ENCODE data around the gene ESYT3.

Gene ESYT3

DNA sequence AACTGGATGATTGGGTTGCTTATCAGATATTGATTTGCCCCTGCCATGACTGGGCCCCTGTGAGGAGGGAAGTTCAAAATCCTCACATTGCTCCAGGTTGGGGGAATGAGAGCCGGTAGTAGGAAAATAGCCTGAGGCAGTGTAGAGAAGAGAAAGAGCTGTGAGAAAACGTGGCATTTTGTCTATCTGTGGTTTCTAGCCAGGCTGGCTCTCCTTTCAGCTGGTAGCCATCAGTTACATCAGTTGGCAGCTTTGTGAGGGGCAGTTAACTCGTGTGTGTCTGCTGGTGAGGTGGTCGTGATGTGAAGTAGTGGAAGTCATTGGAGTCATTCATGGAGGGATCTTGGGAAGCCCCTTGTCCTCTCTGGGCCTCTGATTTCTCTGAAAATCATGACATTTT is 5.2 kb downstream of the ESYT3 start:
- TF ChIP-seq, protein P1, sequence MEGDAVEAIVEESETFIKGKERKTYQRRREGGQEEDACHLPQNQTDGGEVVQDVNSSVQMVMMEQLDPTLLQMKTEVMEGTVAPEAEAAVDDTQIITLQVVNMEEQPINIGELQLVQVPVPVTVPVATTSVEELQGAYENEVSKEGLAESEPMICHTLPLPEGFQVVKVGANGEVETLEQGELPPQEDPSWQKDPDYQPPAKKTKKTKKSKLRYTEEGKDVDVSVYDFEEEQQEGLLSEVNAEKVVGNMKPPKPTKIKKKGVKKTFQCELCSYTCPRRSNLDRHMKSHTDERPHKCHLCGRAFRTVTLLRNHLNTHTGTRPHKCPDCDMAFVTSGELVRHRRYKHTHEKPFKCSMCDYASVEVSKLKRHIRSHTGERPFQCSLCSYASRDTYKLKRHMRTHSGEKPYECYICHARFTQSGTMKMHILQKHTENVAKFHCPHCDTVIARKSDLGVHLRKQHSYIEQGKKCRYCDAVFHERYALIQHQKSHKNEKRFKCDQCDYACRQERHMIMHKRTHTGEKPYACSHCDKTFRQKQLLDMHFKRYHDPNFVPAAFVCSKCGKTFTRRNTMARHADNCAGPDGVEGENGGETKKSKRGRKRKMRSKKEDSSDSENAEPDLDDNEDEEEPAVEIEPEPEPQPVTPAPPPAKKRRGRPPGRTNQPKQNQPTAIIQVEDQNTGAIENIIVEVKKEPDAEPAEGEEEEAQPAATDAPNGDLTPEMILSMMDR (IDR thresholded peaks at IDR 0.05; ENCODE audit: insufficient read depth, low read length, poor library complexity, severe bottlenecking): no peak
- TF ChIP-seq EZH2phosphoT487 (conservative IDR thresholded peaks at IDR 0.05; ENCODE audit: low read length): no peak
- no peaks in the 10 kb centered on the region for H3K27me3 ChIP-seq (ENCODE audit: low read length)
- H3K9me2 ChIP-seq (replicated peaks; ENCODE audit: insufficient read depth, low read length): no peaks in the 10 kb centered on the region
- no peaks in the 10 kb centered on the region for H3F3A ChIP-seq (ENCODE audit: insufficient read depth)
- no peaks in the 10 kb centered on the region for H3K9me3 ChIP-seq (ENCODE audit: insufficient read depth, low read length)
- no peak overlapping the region for H3K4me3 ChIP-seq (ENCODE audit: insufficient read depth, low read length, poor library complexity, severe bottlenecking)
- no peak overlapping the region for H3K4me2 ChIP-seq (ENCODE audit: low read depth, low read length, poor library complexity, severe bottlenecking)
- no peaks in the 10 kb centered on the region for H4K20me1 ChIP-seq (ENCODE audit: low read depth, low read length)
- no peak overlapping the region for H3K9ac ChIP-seq (ENCODE audit: low read length)
- no peaks in the 10 kb centered on the region for H3K79me2 ChIP-seq (ENCODE audit: insufficient read depth, low read length)
- no peak overlapping the region for H2AFZ ChIP-seq (ENCODE audit: low read depth, low read length, severe bottlenecking)
- H3K36me3 ChIP-seq (ENCODE audit: low read length): no peaks in the 10 kb centered on the region
- H3K27ac ChIP-seq (ENCODE audit: low read depth, low read length): no peak overlapping the region

DNA sequence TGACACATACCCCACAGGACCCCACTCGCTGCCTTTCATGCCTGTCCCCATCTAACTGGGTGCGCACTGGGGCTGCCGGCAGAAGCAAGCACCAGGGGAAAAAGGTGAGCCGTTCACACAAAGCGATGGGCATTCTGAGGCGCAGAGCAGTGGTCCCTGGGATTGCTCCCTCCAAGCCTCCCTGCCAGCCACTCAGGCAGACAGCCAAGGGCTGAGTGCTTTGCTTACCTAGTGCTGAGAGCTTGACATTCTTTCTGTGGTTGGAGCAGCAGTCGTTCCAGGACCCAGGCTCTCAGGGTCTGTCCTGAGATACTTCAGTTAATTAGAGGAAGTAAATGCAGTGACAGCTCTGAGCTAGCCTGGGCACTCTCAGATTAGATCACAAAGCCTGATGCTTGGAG is 5.7 kb downstream of the ESYT3 start:
- H3F3A ChIP-seq (ENCODE audit: insufficient read depth): no peaks in the 10 kb centered on the region
- H3K4me3 ChIP-seq (ENCODE audit: insufficient read depth, low read length, poor library complexity, severe bottlenecking): no peak overlapping the region
- no peak overlapping the region for H3K4me2 ChIP-seq (ENCODE audit: low read depth, low read length, poor library complexity, severe bottlenecking)
- H3K9me3 ChIP-seq (ENCODE audit: insufficient read depth, low read length): no peaks in the 10 kb centered on the region
- no peak overlapping the region for H3K27ac ChIP-seq (ENCODE audit: low read depth, low read length)
- H3K9ac ChIP-seq (ENCODE audit: low read length): no peak overlapping the region
- no peaks in the 10 kb centered on the region for H3K9me2 ChIP-seq (replicated peaks; ENCODE audit: insufficient read depth, low read length)
- no peaks in the 10 kb centered on the region for H4K20me1 ChIP-seq (ENCODE audit: low read depth, low read length)
- TF ChIP-seq EZH2phosphoT487 (conservative IDR thresholded peaks at IDR 0.05; ENCODE audit: low read length): no peak
- TF ChIP-seq, protein P1 (IDR thresholded peaks at IDR 0.05; ENCODE audit: insufficient read depth, low read length, poor library complexity, severe bottlenecking): no peak
- H3K79me2 ChIP-seq (ENCODE audit: insufficient read depth, low read length): no peaks in the 10 kb centered on the region
- no peaks in the 10 kb centered on the region for H3K27me3 ChIP-seq (ENCODE audit: low read length)
- H3K36me3 ChIP-seq (ENCODE audit: low read length): no peaks in the 10 kb centered on the region
- no peak overlapping the region for H2AFZ ChIP-seq (ENCODE audit: low read depth, low read length, severe bottlenecking)

DNA sequence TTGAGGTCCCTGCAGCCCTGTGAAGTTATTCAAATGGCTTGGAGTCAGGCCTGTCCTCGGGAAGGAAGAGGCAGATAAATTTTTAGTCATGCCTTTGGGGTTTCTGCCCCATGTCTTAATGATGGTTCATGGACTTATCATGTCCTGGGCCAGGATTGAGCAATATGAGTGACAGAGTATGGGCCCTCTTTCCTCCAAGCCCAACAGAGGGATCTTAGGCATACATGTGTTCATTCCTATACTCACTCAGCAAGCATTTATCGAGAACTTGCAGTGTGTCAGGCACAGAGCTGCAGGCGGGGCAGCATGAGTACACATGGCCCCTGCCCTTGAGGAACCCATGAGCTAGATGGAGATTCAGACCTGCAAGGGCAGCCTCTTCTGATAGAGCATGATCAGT is 6.2 kb downstream of the ESYT3 start:
- TF ChIP-seq EZH2phosphoT487 (conservative IDR thresholded peaks at IDR 0.05; ENCODE audit: low read length): no peak
- TF ChIP-seq, protein P1 (IDR thresholded peaks at IDR 0.05; ENCODE audit: insufficient read depth, low read length, poor library complexity, severe bottlenecking): no peak
- no peak overlapping the region for H2AFZ ChIP-seq (ENCODE audit: low read depth, low read length, severe bottlenecking)
- H3K4me3 ChIP-seq (ENCODE audit: insufficient read depth, low read length, poor library complexity, severe bottlenecking): no peak overlapping the region
- H3K79me2 ChIP-seq (ENCODE audit: insufficient read depth, low read length): no peaks in the 10 kb centered on the region
- no peaks in the 10 kb centered on the region for H3K36me3 ChIP-seq (ENCODE audit: low read length)
- no peaks in the 10 kb centered on the region for H4K20me1 ChIP-seq (ENCODE audit: low read depth, low read length)
- no peak overlapping the region for H3K27ac ChIP-seq (ENCODE audit: low read depth, low read length)
- H3K27me3 ChIP-seq (ENCODE audit: low read length): no peaks in the 10 kb centered on the region
- H3K4me2 ChIP-seq (ENCODE audit: low read depth, low read length, poor library complexity, severe bottlenecking): no peak overlapping the region
- H3F3A ChIP-seq (ENCODE audit: insufficient read depth): no peaks in the 10 kb centered on the region
- no peaks in the 10 kb centered on the region for H3K9me3 ChIP-seq (ENCODE audit: insufficient read depth, low read length)
- H3K9me2 ChIP-seq (replicated peaks; ENCODE audit: insufficient read depth, low read length): no peaks in the 10 kb centered on the region
- no peak overlapping the region for H3K9ac ChIP-seq (ENCODE audit: low read length)
